Endothelial cell of umbilical vein (primary cell): Measurements from ENCODE around the gene STK10. TPM values are rescaled to one million over a fixed set of nuclear protein-coding genes. Genes with fewer than 3 reads are reported as not detected.

Experiments used
- BruUV-seq: library from RNA; stranded (reverse); fragments of 400-500 nt; replicated peaks from 2 replicates; lab custom pipeline; 2021; lab: Mats Ljungman, UMichigan
- CTCF ChIA-PET: fragments of 300-600, 350-600 bp; sonication (Branson Sonifier 250); formaldehyde crosslinking; loops from one replicate; lab custom pipeline; 2021; ENCODE audit warnings: antibody characterized with exemption, inconsistent platforms; lab: Charles Lee
- POLR2A ChIA-PET: fragments of 300-600, 350-600 bp; sonication (Branson Sonifier 250); formaldehyde crosslinking; loops from one replicate; lab custom pipeline; 2021; ENCODE audit warnings: antibody characterized with exemption, inconsistent platforms; lab: Charles Lee
- DNase-seq: peaks from one replicate; pipeline ENCODE4 v3.0.0-alpha.2; 2011; ENCODE audit warnings: low read depth, low spot score
- FAIRE-seq: peaks from 2 replicates; lab custom pipeline; 2011; peaks lifted over from hg19 to GRCh38; lab: Jason Lieb, UNC
- H2AFZ ChIP-seq: 2 replicates; pipeline ENCODE4 v1.6.0; 2012; ENCODE audit warnings: low read depth, low read length, control low read depth, inconsistent platforms
- H3K27ac ChIP-seq: 2 replicates; pipeline ENCODE4 v1.5.1; 2011; ENCODE audit warnings: low read depth, mild to moderate bottlenecking, control low read depth, low read length, moderate library complexity; ENCODE audit not compliant: insufficient read depth
- H3K27me3 ChIP-seq, 2 experiments: 2 replicates each; pipeline versions ENCODE4 v1.6.0 to v1.6.1; 2011; ENCODE audit warnings: low read length in 2 of 2, mixed read lengths in 1 of 2; ENCODE audit not compliant: control insufficient read depth in 2 of 2, insufficient read depth in 2 of 2
- H3K36me3 ChIP-seq, 2 experiments: 2 replicates in 1 of 2; 3 replicates in 1 of 2; pipeline ENCODE4 v1.5.1; 2011; ENCODE audit warnings: low read length in 2 of 2, mild to moderate bottlenecking in 1 of 2, moderate library complexity in 1 of 2; ENCODE audit not compliant: control insufficient read depth in 2 of 2, insufficient read depth in 2 of 2; ENCODE audit errors: extremely low read depth in 1 of 2
- H3K4me1 ChIP-seq: 3 replicates; pipeline ENCODE4 v1.5.1; 2011; ENCODE audit warnings: mild to moderate bottlenecking, low read length; ENCODE audit not compliant: control insufficient read depth, insufficient read depth; ENCODE audit errors: extremely low read depth
- H3K4me2 ChIP-seq: 2 replicates; pipeline ENCODE4 v1.6.1; 2011; ENCODE audit warnings: low read length, control low read depth, mixed read lengths; ENCODE audit not compliant: insufficient read depth
- H3K4me3 ChIP-seq, 3 experiments: fragments of 200-600 bp in 1 of 3; sonication (generic), shearing (Covaris generic) in 1 of 3; replicated peaks in 1 of 3; 2 replicates each; pipeline ENCODE4 v1.5.1; 2011 to 2016; ENCODE audit warnings: control low read depth in 3 of 3, low read length in 3 of 3, mild to moderate bottlenecking in 2 of 3, inconsistent platforms in 1 of 3, low read depth in 1 of 3, moderate library complexity in 1 of 3; ENCODE audit not compliant: insufficient read depth in 1 of 3
- H3K79me2 ChIP-seq: 2 replicates; pipeline ENCODE4 v1.6.0; 2012; ENCODE audit warnings: low read length, inconsistent platforms; ENCODE audit not compliant: control insufficient read depth, insufficient read depth
- H3K9ac ChIP-seq: replicated peaks from 2 replicates; pipeline ENCODE3; 2011; ENCODE audit warnings: low read length, control low read depth; ENCODE audit not compliant: insufficient read depth; ENCODE audit errors: extremely low read depth
- H3K9me1 ChIP-seq: replicated peaks from 3 replicates; pipeline ENCODE4 v1.6.0; 2011; ENCODE audit warnings: mild to moderate bottlenecking, low read length; ENCODE audit not compliant: control insufficient read depth, insufficient read depth; ENCODE audit errors: extremely low read depth
- H3K9me3 ChIP-seq: replicated peaks from 2 replicates; pipeline ENCODE4 v1.5.1; 2012; ENCODE audit warnings: low read length, inconsistent platforms; ENCODE audit not compliant: control insufficient read depth, insufficient read depth
- H4K20me1 ChIP-seq: replicated peaks from 2 replicates; pipeline ENCODE3; 2011; ENCODE audit warnings: mild to moderate bottlenecking, low read length; ENCODE audit not compliant: control insufficient read depth, insufficient read depth; ENCODE audit errors: extremely low read depth
- CTCF ChIP-seq, 2 donors: IDR thresholded peaks; 1 replicate in 1 of 2; 2 replicates in 1 of 2; pipeline ENCODE4 v1.5.1; 2011; ENCODE audit warnings: low read length in 2 of 2, mild to moderate bottlenecking in 2 of 2, moderate library complexity in 2 of 2, control low read depth in 1 of 2, inconsistent platforms in 1 of 2, low read depth in 1 of 2; ENCODE audit not compliant: insufficient read depth in 1 of 2; ENCODE audit errors: extremely low read depth in 1 of 2
- EZH2 ChIP-seq: IDR thresholded peaks from 2 replicates; pipeline ENCODE4 v1.6.1; 2012; ENCODE audit warnings: borderline replicate concordance, low read depth, mild to moderate bottlenecking, moderate library complexity, low read length, inconsistent platforms; ENCODE audit not compliant: severe bottlenecking
- FOS ChIP-seq: IDR thresholded peaks from 2 replicates; pipeline ENCODE4 v1.6.1; 2011; ENCODE audit warnings: mild to moderate bottlenecking, low read length, moderate library complexity, borderline replicate concordance; ENCODE audit not compliant: insufficient read depth
- GATA2 ChIP-seq: IDR thresholded peaks from 2 replicates; pipeline ENCODE4 v1.7.0; 2011; ENCODE audit warnings: low read depth, mild to moderate bottlenecking, moderate library complexity, mixed read lengths, low read length; ENCODE audit not compliant: insufficient read length, insufficient read depth
- JUN ChIP-seq: IDR thresholded peaks from 2 replicates; pipeline ENCODE4 v1.6.1; 2011; ENCODE audit warnings: borderline replicate concordance, low read depth; ENCODE audit not compliant: insufficient read length, insufficient read depth
- MAX ChIP-seq: IDR thresholded peaks from 2 replicates; pipeline ENCODE4 v1.6.1; 2011; ENCODE audit not compliant: insufficient read depth, insufficient read length
- MYC ChIP-seq: IDR thresholded peaks from one replicate; pipeline ENCODE4 v1.6.1; 2011; ENCODE audit warnings: mild to moderate bottlenecking, low read depth, low read length
- POLR2A ChIP-seq: IDR thresholded peaks from 2 replicates; pipeline ENCODE4 v1.6.1; 2012; ENCODE audit warnings: low read depth, mild to moderate bottlenecking, control low read depth, low read length
- POLR2AphosphoS5 ChIP-seq: IDR thresholded peaks from 2 replicates; pipeline ENCODE4 v1.6.1; 2012; ENCODE audit warnings: low read depth, mild to moderate bottlenecking, control low read depth, low read length, moderate library complexity; ENCODE audit not compliant: insufficient read depth
- dilution Hi-C: fragments of 300-500 bp; cut with MboI; formaldehyde crosslinking; loops from one replicate; pipeline ENCODE4 v1.15.0; 2019; ENCODE audit warnings: low sequenced_read_pairs; ENCODE audit not compliant: extremely low pct_ligation_motif_present
- intact Hi-C: fragments of 100-400 bp; cut with micrococcal nuclease; formaldehyde crosslinking; loops from one replicate; pipeline ENCODE4 v1.10.0; 2022
- polyA plus RNA-seq, 4 experiments: library from polyadenylated mRNA; depleted of rRNA in 3 of 4; stranded (reverse) in 3 of 4; unstranded in 1 of 4; fragments of >200 nt; gene quantifications; 2 replicates each; pipeline versions ENCODE4 v1.2.1 to v1.2.3, GENCODE V29; 2011 to 2012; ENCODE audit warnings: missing spikeins in 1 of 4
- total RNA-seq: library from RNA; stranded (reverse); gene quantifications from 2 replicates; pipeline ENCODE4 v1.2.3, GENCODE V29; 2021

STK10 gene
- total and polyA plus RNA-seq, 2 donors (not counting 3 experiments of a cell fraction or from before 2014, with no cell fraction given) = 16.9 to 47.2 TPM

- TF ChIP-seq EZH2 (no peak), MYC (no peak), POLR2A (no peak), FOS (no peak), POLR2AphosphoS5 (no peak), CTCF (IDR thresholded peaks at IDR 0.05; ENCODE audit: extremely low read depth in 1 of 2, insufficient read depth in 1 of 2, low read depth in 1 of 2, low read length in 2 of 2) (no peak), GATA2 (no peak), MAX (no peak), JUN (no peak)
- H3K4me3 ChIP-seq = no peak overlapping the region
- no peaks in the 10 kb centered on the region for H3K36me3 ChIP-seq
- no peak for FAIRE-seq
- H3K27me3 ChIP-seq = no peaks in the 10 kb centered on the region
- intact Hi-C loops = no loop called here
- H3K79me2 ChIP-seq = no peaks in the 10 kb centered on the region
- no peak overlapping the region for H3K9ac ChIP-seq
- no peak overlapping the region for H2AFZ ChIP-seq
- dilution Hi-C loops = no loop called here
- no peaks in the 10 kb centered on the region for H4K20me1 ChIP-seq
- no peak overlapping the region for H3K4me2 ChIP-seq
- H3K9me1 ChIP-seq = no peaks in the 10 kb centered on the region
- H3K9me3 ChIP-seq = no peaks in the 10 kb centered on the region
- no TSS peak for BruUV-seq
- DNase-seq = no peak
- no peak overlapping the region for H3K27ac ChIP-seq
- no peaks in the 10 kb centered on the region for H3K4me1 ChIP-seq
- POLR2A ChIA-PET = interaction anchor here (0.7 kb wide), 1 partner anchor 190 kb away, joined by 3 read pairs; no protein-coding TSS in a partner anchor
- CTCF ChIA-PET = interaction anchor here (1.6 kb wide), 1 partner anchor 89 kb away, joined by 3 read pairs; no protein-coding TSS in a partner anchor
Observed at GRCh38 chr5:172194985-172195774, 7.2 kb upstream of the STK10 start.
